OCI-LY3 (cell line): ENCODE measurements around the gene PKP1.
A peak's percentile ranks its signal among the peaks of the same experiment; 100 is the strongest.

ENCODE experiments used
- H2AFZ ChIP-seq: fragments of 200-600, 300-600 bp; shearing (Covaris generic); 2 replicates; pipeline ENCODE4 v1.6.0; 2014; ENCODE audit warnings: antibody characterized with exemption, low read depth, low read length
- H3K27ac ChIP-seq: fragments of 200-600, 300-600 bp; sonication (generic); 2 replicates; pipeline ENCODE4 v1.5.1; 2014; ENCODE audit warnings: mild to moderate bottlenecking, low read length, moderate library complexity, mixed read lengths
- H3K27me3 ChIP-seq: fragments of 200-600, 300-600 bp; sonication (generic); 2 replicates; pipeline ENCODE4 v1.6.1; 2014; ENCODE audit warnings: low read depth, low read length, mixed read lengths
- H3K36me3 ChIP-seq: fragments of 200-600, 300-600 bp; sonication (generic); replicated peaks from 2 replicates; pipeline ENCODE3; 2014; ENCODE audit warnings: low read depth, low read length, mixed read lengths
- H3K4me1 ChIP-seq: fragments of 300-600, 200-600 bp; sonication (generic); 2 replicates; pipeline ENCODE4 v1.6.1; 2014; ENCODE audit warnings: low read length, mixed read lengths
- H3K4me2 ChIP-seq: fragments of 200-600, 300-600 bp; sonication (generic); 2 replicates; pipeline ENCODE4 v1.6.1; 2014; ENCODE audit warnings: low read length, mixed read lengths
- H3K4me3 ChIP-seq: fragments of 300-600, 200-600 bp; sonication (generic); 2 replicates; pipeline ENCODE4 v1.5.1; 2014; ENCODE audit warnings: antibody characterized with exemption, mild to moderate bottlenecking, low read length, moderate library complexity
- H3K79me2 ChIP-seq: fragments of 300-600, 200-600 bp; shearing (Covaris generic); 2 replicates; pipeline ENCODE4 v1.6.1; 2014; ENCODE audit warnings: mild to moderate bottlenecking, low read length, mixed read lengths
- H3K9ac ChIP-seq: fragments of 300-600, 200-600 bp; shearing (Covaris generic); 2 replicates; pipeline ENCODE4 v1.6.0; 2014; ENCODE audit warnings: mild to moderate bottlenecking, low read length, moderate library complexity
- H3K9me3 ChIP-seq: fragments of 200-600, 300-600 bp; shearing (Covaris generic); 2 replicates; pipeline ENCODE4 v1.6.1; 2014; ENCODE audit warnings: low read length, mixed read lengths; ENCODE audit not compliant: insufficient read depth
- H4K20me1 ChIP-seq: fragments of 200-600, 300-600 bp; sonication (generic); 2 replicates; pipeline ENCODE4 v1.6.1; 2016; ENCODE audit warnings: low read length, mixed read lengths; ENCODE audit not compliant: insufficient read depth
- EZH2phosphoT487 ChIP-seq: fragments of 200-600 bp; shearing (Covaris generic); IDR thresholded peaks from 2 replicates; pipeline ENCODE4 v1.6.1; 2018; ENCODE audit warnings: antibody characterized with exemption, mixed run types, low read depth
- TF ChIP-seq, protein P1 (sequence below): fragments of 200-600, 300-600 bp; sonication (generic); IDR thresholded peaks from 2 replicates; pipeline ENCODE4 v1.5.1; 2014; ENCODE audit warnings: antibody characterized with exemption, low read length, low read depth

The PKP1 gene

GRCh38 chr1:201375169-201375568, 91.9 kb downstream of the PKP1 start:
- no peak for TF ChIP-seq EZH2phosphoT487
- TF ChIP-seq, protein P1, sequence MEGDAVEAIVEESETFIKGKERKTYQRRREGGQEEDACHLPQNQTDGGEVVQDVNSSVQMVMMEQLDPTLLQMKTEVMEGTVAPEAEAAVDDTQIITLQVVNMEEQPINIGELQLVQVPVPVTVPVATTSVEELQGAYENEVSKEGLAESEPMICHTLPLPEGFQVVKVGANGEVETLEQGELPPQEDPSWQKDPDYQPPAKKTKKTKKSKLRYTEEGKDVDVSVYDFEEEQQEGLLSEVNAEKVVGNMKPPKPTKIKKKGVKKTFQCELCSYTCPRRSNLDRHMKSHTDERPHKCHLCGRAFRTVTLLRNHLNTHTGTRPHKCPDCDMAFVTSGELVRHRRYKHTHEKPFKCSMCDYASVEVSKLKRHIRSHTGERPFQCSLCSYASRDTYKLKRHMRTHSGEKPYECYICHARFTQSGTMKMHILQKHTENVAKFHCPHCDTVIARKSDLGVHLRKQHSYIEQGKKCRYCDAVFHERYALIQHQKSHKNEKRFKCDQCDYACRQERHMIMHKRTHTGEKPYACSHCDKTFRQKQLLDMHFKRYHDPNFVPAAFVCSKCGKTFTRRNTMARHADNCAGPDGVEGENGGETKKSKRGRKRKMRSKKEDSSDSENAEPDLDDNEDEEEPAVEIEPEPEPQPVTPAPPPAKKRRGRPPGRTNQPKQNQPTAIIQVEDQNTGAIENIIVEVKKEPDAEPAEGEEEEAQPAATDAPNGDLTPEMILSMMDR = no peak
- H3K27me3 ChIP-seq = peaks cover 68% of the 10 kb centered on the region

GRCh38 chr1:201376107-201376463, 92.8 kb downstream of the PKP1 start:
- H3K4me2 ChIP-seq = no peak overlapping the region
- TF ChIP-seq, protein P1 = no peak
- no peak for TF ChIP-seq EZH2phosphoT487
- no peaks in the 10 kb centered on the region for H3K36me3 ChIP-seq
- H3K4me1 ChIP-seq = no peaks in the 10 kb centered on the region
- no peaks in the 10 kb centered on the region for H3K79me2 ChIP-seq
- no peak overlapping the region for H2AFZ ChIP-seq
- no peaks in the 10 kb centered on the region for H3K9me3 ChIP-seq
- no peak overlapping the region for H3K27ac ChIP-seq
- no peak overlapping the region for H3K9ac ChIP-seq
- peaks cover 59% of the 10 kb centered on the region for H3K27me3 ChIP-seq
- no peak overlapping the region for H3K4me3 ChIP-seq
- no peaks in the 10 kb centered on the region for H4K20me1 ChIP-seq

More at GRCh38 chr1:201375169-201375568, 91.9 kb downstream of the PKP1 start:
- Histone ChIP-seq H3K79me2 (no peaks in the 10 kb centered on the region), H3K36me3 (no peaks in the 10 kb centered on the region), H2AFZ (no peak overlapping the region), H4K20me1 (no peaks in the 10 kb centered on the region), H3K4me3 (no peak overlapping the region), H3K9me3 (no peaks in the 10 kb centered on the region), H3K4me2 (no peak overlapping the region), H3K9ac (no peak overlapping the region), H3K4me1 (no peaks in the 10 kb centered on the region), H3K27ac (no peak overlapping the region)

DNA sequence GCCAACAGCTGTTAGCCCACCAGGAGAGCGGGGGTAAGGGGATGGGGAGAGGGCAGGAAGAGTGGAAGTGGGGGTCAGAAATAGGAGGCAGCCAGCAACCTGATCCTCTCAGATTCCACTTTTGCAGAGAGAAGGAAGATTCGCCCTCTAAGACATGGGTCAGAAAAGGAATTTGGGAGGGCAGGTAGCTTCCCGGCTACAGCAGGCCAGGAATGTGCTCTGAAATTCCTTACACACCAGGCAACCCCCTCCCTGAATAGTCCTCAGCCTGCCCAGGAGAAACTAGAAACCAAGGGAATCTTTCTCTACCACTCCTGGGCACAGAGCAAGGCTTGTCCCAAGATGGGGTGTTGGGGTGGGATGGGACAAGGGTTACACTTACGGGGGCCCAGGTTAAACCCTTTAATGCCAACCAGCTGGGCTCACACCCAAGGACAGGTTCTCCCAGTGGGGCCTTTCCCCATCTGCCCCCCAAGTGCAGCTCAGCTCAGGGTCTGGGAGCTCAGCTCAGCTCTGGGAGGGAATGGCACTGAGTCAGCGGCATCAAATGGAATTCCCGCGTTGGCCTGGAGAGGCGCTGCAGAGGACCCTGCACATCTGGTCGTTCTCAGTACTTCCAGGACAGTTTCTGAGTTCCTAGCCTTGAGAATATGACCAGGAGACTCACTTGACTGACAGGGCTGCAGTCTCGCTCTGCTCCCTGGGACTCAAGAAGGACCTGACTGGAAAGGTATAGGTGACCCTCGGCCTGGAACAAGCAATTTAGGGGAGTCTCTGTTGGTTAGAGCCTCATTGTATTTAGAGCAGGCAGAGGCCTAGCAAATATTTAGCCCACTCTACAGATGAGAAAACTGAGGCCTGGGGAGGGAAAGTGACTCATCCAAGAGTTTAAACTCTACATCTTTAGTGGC, 93.4 kb downstream of the PKP1 start:
- Histone ChIP-seq H2AFZ (no peak overlapping the region), H3K4me1 (no peaks in the 10 kb centered on the region), H3K4me2 (no peak overlapping the region), H3K36me3 (no peaks in the 10 kb centered on the region), H3K4me3 (no peak overlapping the region), H3K9ac (no peak overlapping the region), H3K9me3 (no peaks in the 10 kb centered on the region), H3K27me3 (peaks cover 53% of the 10 kb centered on the region), H3K79me2 (no peaks in the 10 kb centered on the region), H4K20me1 (no peaks in the 10 kb centered on the region), H3K27ac (no peak overlapping the region)
- TF ChIP-seq EZH2phosphoT487 = no peak
- TF ChIP-seq, protein P1 = peak; percentile 40

- Histone ChIP-seq H2AFZ (no peak within 1 kb of the TSS), H3K9me3 (no peaks in the 10 kb centered on the region), H3K4me3 (no peak within 1 kb of the TSS), H3K27me3 (peaks cover 43% of the 10 kb centered on the region), H4K20me1 (no peaks in the 10 kb centered on the region), H3K4me2 (no peak within 1 kb of the TSS), H3K9ac (no peak within 1 kb of the TSS), H3K36me3 (no peaks in the 10 kb centered on the region), H3K79me2 (no peaks in the 10 kb centered on the region), H3K4me1 (no peaks in the 10 kb centered on the region), H3K27ac (no peak within 1 kb of the TSS)
- TF ChIP-seq EZH2phosphoT487 = no peak
- TF ChIP-seq, protein P1 = no peak
Observed at GRCh38 chr1:201377611-201378092, 94.3 kb downstream of the PKP1 start, which contains the start of gene TNNT2. Gene TNNT2 (minus strand): TSS chr1:201377680. CDS start chr1:201373254, 4,426 bp downstream.
